Activated CD4-positive, alpha-beta T cell treated with anti-CD3 and anti-CD28 coated beads, Interleukin-2, Interleukin-4, amounts not matched to agents 100 ng/mL and 50 ng/mL, durations not matched to agents 16 hours and 8 hours (primary cell): ENCODE data around the gene ZC3H13.

ENCODE experiments used
- DNase-seq: peaks from one replicate; pipeline ENCODE4 v3.0.0-alpha.2; 2020; ENCODE audit warnings: low spot score

The ZC3H13 gene

DNA sequence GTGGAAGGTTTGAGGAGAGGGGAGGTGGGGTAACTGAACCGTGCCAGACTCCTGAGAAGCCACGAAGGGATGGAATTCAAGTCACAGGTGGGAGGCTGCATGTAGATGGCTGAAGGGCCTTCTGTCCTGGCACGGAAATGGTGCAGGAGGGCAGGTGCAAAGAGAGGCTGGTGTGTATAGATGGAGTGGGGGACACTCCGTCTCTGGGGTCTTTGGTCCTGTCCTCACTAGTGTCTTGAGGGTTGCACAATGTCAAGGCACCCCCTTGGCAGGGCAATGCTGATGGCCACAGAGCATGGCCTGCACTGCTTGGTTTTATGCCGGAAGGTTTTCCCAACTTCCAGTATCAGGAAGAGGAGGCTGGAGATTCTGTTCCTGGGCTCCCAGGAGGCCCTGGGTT is 118.3 kb downstream of the ZC3H13 start:
- no peak for DNase-seq

DNA sequence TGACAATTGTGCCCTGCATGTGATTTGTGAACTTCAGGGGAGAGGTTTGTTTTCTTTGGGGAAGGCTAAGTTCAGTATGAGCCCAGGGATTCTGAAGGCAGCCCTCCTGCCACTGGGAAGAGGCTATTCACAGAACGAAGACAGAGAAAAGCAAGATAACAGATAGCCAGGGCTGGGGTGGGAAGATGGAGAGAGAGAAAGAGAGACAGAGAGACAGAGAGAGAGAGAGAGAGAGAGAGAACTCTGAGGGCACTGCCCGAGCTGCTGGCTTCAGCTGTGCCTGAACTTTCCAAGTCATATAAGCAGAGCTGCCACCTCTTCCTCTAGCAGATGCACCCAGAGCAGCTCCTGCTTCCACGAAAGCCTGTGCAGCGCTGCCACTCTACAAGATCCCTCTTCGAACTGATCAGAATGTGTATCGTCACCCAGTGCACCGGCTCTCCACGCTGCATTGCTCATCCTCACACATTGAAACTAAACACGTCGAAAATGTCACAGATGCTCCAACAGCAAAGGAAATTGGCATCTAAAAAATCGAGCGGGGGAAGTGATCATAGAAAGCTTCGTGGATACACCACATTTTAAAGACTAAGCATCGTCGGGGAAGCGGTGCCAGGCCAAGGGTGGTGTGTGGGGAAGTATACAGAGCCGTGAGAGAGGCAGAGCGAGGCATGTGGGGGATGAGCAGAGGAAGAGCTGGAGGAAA is 119.2 kb downstream of the ZC3H13 start:
- no peak for DNase-seq

DNA sequence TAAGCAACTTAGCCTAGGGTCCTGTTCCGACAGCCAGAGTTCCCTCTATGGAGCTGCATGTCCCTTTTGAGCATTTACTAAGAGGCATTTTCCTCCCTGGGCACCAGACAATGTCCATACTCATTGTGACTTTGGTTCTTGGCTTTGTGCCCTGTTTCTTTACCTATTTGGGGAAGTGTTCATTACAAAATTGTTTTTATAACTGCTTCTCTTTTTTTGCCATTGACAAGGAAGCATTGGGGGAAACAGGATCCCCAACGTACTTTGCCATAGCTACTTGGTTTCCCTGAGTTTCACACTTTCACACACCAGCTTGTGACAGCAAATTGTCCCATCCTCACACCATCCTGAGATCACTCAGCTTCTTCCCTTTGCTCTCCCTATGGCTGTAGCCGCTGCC is 119.9 kb downstream of the ZC3H13 start:
- DNase-seq = no peak

DNA sequence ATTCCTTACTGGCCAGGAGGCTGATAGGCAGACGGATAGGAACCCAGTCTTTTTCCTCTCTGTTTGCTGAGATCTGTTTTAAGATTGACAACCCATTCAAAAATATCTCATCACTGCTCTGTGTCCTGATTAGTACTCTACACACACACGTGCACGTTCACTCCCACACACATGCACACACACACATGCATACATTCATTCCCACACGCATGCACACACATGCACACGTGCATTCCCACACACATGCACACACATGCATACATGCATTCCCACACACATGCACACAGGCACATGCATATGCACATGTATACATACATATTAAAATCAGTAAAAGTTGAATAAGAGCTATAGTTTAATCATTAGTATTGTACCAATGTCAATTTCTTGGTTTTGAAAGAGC is 120.4 kb downstream of the ZC3H13 start:
- no peak for DNase-seq

DNA sequence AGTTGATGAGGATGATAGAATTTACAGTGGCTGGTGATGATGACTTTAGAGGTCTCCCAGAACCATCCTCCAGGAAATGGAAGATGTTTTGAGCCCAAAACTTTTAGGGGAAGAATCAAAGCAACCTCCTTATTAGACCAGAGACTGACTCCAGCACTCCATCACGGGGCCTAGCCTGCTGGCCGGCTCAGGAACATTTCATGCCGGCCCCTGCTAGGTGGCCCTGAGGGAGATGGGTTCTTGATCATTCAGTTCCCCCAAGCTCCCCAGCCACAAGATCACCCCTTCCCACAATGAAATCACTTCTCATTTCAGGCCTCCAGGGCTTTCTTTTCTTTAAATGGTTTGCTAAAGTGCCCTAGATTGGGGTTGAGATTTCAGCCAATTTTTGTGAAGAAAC is 121.3 kb downstream of the ZC3H13 start:
- DNase-seq = no peak

DNA sequence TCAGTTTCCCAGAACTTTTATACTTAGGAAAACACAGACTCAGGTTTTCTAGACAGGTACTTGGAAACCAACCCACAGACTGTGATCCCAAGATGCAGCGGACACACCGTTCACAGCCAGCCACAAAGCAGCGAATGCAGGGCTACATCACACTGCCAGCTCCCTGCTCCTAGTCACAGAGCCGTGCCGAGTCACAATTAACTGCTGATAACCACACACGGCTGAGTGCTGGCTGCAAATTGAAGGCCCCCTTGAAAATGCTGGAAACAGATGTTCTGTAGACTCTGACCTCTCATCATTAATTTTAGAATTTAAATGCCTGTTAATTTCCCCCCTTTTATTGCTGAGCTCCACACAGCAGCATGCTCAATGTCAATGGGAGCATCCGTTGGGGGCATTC is 122.4 kb downstream of the ZC3H13 start:
- no peak for DNase-seq

DNA sequence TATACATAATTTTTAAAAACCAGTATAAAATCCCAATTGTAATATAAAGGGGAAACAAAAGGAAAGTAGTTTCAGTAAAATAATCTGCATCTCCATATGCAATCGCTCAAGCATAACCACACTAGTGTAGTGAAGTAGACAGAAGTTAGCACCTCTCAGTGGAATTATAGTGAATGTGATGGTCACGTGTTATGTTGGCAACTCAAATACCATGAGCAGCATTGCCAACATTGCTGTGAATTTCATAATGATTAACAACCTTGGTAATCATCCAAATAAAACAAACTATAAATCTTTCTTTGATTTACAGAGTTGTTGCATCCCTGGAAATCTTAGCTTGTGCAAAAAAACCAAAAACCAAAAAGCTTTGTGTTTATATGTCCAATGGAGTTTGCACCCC is 123.7 kb downstream of the ZC3H13 start:
- no peak for DNase-seq

DNA sequence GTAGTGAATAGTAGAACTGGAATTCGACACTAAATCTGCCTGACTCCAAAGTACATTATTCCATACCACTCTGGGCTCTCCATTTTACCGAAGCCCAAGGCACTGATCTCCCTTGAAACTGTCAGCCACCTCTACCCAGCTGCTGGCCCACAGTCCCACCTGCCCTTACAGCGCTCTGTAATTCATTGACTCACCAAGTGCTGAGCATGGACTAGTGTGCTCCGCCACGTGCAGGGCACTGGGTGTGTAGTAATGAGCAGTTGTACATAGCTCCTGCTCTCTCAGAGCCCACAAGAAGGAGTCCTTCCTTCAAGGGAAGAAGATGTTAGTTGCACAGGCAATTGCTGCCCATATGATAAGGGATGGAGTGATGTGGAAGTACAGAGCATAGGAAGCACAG is 124.4 kb downstream of the ZC3H13 start:
- no peak for DNase-seq

DNA sequence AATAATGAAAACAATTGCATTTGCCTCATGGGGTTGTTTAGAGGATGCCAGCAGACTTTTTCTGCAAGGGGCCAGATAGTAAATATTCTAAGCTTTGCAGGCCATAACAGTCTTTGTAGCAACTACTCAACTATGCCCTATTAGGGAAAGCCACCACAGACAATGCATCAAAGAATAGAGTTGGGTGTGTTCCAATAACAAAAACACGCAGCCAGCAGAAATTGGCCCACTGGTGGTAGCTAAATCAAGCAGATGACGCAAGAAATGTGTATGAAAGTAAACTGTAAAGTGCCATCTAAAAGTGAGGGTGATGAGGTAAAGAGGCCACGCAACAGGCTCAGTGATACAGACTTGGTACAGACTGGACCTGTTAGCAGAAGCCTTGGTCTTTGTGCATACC is 125.8 kb downstream of the ZC3H13 start:
- no peak for DNase-seq

DNA sequence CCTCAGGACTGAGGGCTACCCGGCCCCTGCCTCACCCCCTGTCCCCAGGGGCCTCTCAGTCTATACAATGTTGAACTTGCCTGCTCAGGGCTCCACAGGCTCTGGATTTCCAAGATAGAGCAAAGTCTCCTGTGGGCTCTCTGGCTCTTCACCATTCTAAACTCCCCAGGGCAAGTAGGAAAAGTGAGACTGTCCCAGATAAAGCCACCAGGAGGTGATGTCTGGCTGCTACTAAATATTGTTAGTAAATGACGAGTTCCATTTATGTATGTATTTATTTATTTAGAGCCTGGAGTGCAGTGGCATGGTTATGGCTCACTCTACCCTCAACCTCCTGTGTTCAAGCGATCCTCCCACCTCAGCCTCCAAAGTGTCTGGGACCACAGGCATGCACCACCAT is 127.4 kb downstream of the ZC3H13 start:
- no peak for DNase-seq

DNA sequence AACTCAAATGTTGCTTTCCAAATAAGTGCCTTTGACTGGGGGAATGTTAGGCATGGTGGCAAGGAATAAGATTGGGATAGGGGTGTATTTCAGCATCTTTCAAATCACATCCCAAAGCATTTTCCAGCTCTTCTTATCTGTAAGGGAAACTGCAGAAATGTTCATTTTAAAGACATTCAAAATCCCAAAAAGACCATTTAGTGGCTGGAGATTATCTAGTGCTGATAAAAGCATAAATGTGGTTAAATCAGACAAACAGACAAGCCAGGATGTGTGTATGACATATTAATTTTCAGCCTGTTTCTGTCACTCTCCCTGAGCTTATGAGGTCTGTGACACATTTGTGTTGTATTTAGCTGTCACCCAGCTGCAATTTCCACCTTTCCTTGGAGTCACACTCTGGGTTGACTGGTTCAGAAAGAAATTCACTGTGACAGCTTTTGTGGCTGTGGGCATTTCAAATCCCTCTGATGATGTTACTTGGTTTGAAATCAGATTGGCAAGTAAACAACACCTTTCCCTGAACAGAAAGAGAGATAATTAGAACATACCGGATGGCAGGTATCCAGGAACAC is 131.3 kb downstream of the ZC3H13 start:
- DNase-seq = no peak

DNA sequence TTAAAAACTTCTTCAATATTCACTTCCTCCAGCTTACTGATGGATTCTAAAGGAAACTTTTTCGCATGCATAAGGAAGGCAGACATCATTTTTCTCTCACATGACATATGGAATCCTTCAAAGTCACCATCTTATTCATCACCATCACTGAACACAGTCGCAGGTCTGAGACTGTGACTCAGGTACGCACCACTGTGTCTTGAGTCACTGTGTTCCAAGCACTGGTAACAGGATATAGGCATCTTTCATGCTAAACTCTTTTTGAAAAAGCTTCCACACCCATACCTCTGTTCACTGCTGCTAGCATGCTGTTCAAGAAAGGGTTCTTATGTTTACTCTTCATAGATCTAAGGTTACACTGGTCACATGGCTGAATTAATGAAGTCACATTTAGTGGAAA is 133.9 kb downstream of the ZC3H13 start:
- no peak for DNase-seq

DNA sequence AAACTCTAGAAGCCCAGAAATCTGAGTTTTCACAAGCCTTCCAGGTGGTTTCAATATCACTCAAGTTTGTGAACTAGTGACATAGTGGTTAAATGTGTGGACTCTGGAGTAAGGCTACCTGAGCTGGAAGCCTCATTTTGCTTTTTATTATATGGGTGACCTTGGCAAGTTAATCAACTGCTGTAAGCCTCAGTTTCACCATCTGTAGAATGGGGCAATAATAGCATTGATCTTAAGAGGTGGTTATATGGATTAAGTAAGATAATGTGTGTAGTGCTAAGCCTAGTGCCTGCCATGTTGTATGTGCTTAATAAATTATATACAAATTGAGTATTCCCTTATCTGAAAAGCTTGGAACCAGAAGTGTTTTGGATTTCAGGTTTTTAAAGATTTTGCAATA is 135.5 kb downstream of the ZC3H13 start:
- peak; percentile 27 for DNase-seq

DNA sequence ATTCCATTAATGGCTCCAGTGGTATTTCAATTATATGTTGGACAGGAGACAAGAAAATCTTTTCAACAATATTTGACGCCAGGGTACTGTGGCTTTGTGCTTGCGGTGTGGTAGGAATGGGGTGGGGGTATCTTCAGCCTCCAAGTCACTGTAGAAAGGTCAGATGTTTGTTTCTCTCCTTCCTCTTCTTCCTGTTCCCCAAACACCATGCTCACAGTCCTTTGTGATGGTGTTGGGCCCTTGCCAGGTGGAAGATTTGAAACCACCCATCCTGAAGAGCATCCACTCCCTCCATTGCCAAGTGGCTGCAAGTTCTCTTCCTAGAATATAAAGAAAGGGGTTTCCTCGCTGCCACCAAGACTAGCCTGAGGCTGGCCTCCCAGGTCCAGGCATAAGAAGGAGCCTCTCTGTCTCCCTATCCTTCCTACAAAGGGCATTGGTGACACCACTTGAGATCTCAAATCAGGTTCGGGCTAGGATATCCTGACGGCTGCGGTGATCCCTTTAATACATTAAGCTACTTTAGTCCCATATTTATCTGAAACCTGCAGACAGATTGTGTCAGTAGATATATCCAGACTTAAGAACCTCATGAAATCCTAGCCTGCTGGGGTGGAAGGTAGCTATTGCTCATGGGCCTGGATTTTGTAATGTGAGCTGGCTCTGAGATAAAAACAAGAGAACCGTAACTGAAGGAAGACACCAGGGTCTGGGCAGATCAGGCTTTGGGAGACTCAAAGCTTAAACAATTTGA is 136.7 kb downstream of the ZC3H13 start:
- no peak for DNase-seq

DNA sequence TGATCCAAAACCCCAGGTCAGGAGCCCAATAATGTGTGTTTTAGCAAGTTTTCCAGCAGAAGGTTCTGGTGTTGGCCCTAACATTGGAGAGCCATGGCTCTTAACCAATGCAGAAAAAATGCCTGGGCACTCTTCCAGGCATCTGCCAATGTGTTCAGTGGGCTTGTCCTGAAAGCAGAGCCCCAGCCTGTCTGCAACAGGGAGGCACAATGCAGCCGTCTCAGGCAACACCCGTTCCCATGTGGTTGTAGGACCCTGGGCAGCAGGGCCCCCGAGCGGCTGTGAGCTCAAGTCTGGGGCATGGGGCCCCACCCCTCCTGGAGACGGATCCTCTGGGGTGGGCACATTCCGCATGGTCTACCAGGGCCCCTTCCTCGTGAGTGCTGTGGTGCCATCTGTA is 142.9 kb downstream of the ZC3H13 start:
- no peak for DNase-seq

DNA sequence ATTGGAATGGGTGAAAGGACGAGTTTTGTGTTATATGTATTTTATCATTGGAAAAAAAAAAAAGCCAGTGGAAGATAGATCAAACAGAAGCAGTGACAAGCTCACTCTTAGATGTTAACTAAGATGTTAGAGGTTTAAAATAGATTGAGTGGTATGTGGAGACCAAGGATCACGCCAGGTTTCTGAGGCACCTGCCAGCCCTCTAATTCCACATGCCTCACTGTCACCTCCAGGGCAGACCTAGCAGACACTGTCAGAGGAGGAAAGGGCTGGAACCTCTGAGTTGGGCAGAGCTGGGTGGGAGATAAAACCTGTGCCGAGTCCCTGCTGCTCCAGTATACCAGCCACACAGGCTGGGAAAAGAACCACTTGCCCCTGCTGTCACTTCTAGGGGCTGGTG is 143.5 kb downstream of the ZC3H13 start:
- DNase-seq = no peak

DNA sequence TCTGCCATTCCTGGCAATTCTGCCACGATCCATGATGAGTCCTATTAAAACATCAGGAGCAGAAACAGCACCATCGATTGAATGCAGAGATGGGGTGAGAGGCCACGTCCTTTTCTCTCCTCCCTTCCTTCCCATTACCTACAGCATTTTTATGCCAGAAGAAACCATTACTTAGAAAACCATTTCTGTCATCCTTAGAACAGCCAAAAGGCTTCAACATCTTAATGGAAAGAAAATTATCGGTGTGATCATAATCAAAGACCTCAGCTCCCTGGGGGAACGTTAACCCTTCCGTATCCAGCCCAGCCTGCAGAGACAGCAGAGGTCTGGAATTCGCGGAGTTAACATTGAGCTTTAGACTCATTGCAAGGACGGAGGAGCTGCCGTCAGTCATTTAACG is 145.0 kb downstream of the ZC3H13 start:
- no peak for DNase-seq
